ENCODE measurements around the gene TTK. TPM values are rescaled to one million over a fixed set of nuclear protein-coding genes. Genes with fewer than 3 reads are reported as not detected.

The TTK gene
- total RNA-seq, 1 experiment from 2014 or later, result 46.3 TPM

- no TSS peak for BruUV-seq (replicated peaks)
- H3K9me3 ChIP-seq (ENCODE audit: control insufficient read depth in 1 of 2, insufficient read depth in 1 of 2, low read depth in 1 of 2, low read length in 2 of 2), result no peaks in the 10 kb centered on the region
- H3K79me2 ChIP-seq (ENCODE audit: insufficient read depth, low read length), result peaks cover 12% of the 10 kb centered on the region
- H3K27ac ChIP-seq (ENCODE audit: low read depth, low read length), result no peak overlapping the region
- no peak overlapping the region for H3K9ac ChIP-seq (ENCODE audit: low read length)
- POLR2A ChIA-PET, result no interaction called here
- CTCF ChIA-PET, result no interaction called here
- no peaks in the 10 kb centered on the region for H3K4me1 ChIP-seq (ENCODE audit: control insufficient read depth in 1 of 2, insufficient read depth in 2 of 2, low read length in 2 of 2)
- TF ChIP-seq SIN3A (IDR thresholded peaks at IDR 0.05; ENCODE audit: low read depth) (no peak), REST (IDR thresholded peaks at IDR 0.05; ENCODE audit: low read depth) (no peak), YY1 (IDR thresholded peaks at IDR 0.05; ENCODE audit: extremely low read depth, insufficient replicate concordance, low read depth, low read length) (no peak), POLR2AphosphoS5 (IDR thresholded peaks at IDR 0.05; ENCODE audit: low read depth, low read length) (no peak), ZBTB33 (IDR thresholded peaks at IDR 0.05; ENCODE audit: extremely low read depth, insufficient replicate concordance, low read length) (no peak), CEBPB (IDR thresholded peaks at IDR 0.05; ENCODE audit: low read depth) (no peak), EGR1 (IDR thresholded peaks at IDR 0.05; ENCODE audit: low read depth) (no peak), ATF3 (IDR thresholded peaks at IDR 0.05) (no peak), ELF1 (IDR thresholded peaks at IDR 0.05; ENCODE audit: borderline replicate concordance, low read depth) (no peak), ZFX (IDR thresholded peaks at IDR 0.05) (no peak), CBX3 (IDR thresholded peaks at IDR 0.05; ENCODE audit: low read depth) (no peak), CTCF (IDR thresholded peaks at IDR 0.05 in 2 of 3, conservative IDR thresholded peaks at IDR 0.05 in 1 of 3; ENCODE audit: borderline replicate concordance in 1 of 3, insufficient read depth in 1 of 3, low read depth in 2 of 3, low read length in 2 of 3) (no peak), TCF7L2 (IDR thresholded peaks at IDR 0.05; ENCODE audit: borderline replicate concordance, extremely low read depth, insufficient read depth, insufficient read length) (no peak), EZH2 (IDR thresholded peaks at IDR 0.05) (no peak), MAX (IDR thresholded peaks at IDR 0.05) (no peak), SP1 (IDR thresholded peaks at IDR 0.05; ENCODE audit: low read depth) (no peak), RAD21 (IDR thresholded peaks at IDR 0.05; ENCODE audit: low read depth) (no peak), POLR2A (IDR thresholded peaks at IDR 0.05; ENCODE audit: borderline replicate concordance, extremely low read depth, insufficient read depth, insufficient read length) (no peak)
- no peak for ATAC-seq
- H3K36me3 ChIP-seq (ENCODE audit: control insufficient read depth in 1 of 2, insufficient read depth in 2 of 2, low read length in 2 of 2), result peaks cover 12 to 19% of the 10 kb centered on the region in 2 experiments
- H3K27me3 ChIP-seq (ENCODE audit: insufficient read depth, low read length), result no peaks in the 10 kb centered on the region
- DNase-seq (ENCODE audit: low read depth, low spot score), result no peak
- no peak overlapping the region for H2AFZ ChIP-seq (ENCODE audit: low read depth, low read length, poor library complexity, severe bottlenecking)
- intact Hi-C loops (cut with micrococcal nuclease), result no loop called here
- no peak overlapping the region for H3K4me2 ChIP-seq (ENCODE audit: low read length)
- RAD21 ChIA-PET (ENCODE audit: low non-redundant PET in 1 of 2, low total read pairs in 2 of 2, uncharacterized antibody in 2 of 2, unreplicated experiment in 2 of 2), result no interaction called here
- H3K4me3 ChIP-seq (replicated peaks in 1 of 2; ENCODE audit: low read depth in 1 of 2, low read length in 2 of 2), result no peak overlapping the region
- no peaks in the 10 kb centered on the region for H3K9me2 ChIP-seq (ENCODE audit: insufficient read depth)
- no peaks in the 10 kb centered on the region for H4K20me1 ChIP-seq (ENCODE audit: insufficient read depth)
These were observed 16.7 kb downstream of the TTK start for GRCh38 chr6:80021131-80021530.
